Astrocyte of the spinal cord (primary cell): ENCODE results near the gene DNAH7.

Experiments
- DNase-seq: peaks from one replicate; pipeline ENCODE4 v3.0.0; 2011; ENCODE audit warnings: low read depth, low spot score
- H3K4me3 ChIP-seq: 2 replicates; pipeline ENCODE4 v1.5.1; 2011; ENCODE audit warnings: low read depth, mild to moderate bottlenecking, low read length, moderate library complexity
- in situ Hi-C: cut with HindIII; loops from 2 replicates; pipeline ENCODE4 v1.10.0; 2017; ENCODE audit warnings: low sequenced_read_pairs
- TF ChIP-seq, protein P1 (sequence below): IDR thresholded peaks from 2 replicates; pipeline ENCODE4 v1.5.1; 2012; ENCODE audit warnings: low read depth, mild to moderate bottlenecking, low read length, inconsistent platforms

The DNAH7 gene

DNA sequence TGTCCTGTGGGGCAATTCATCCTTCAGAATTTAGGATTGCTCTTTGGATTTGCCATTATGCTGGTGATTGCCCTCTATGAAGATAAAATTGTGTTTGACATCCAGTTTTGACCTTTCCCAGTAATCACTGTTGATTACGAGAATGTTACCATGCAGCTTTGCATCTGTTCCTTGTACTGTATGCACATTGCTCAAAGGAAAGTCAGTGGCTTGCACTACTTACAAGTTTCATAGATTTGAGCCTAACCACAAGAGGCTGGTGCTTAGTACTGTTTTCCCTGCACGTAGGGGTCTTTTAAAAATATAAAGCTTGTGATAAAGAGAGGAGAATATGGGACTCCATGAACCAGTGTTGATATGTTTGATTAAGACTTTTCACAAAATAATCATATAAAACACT lies 333.7 kb downstream of the DNAH7 start:
- no peak for DNase-seq
- in situ Hi-C loops, result no loop called here
- no peak overlapping the region for H3K4me3 ChIP-seq
- TF ChIP-seq, protein P1, sequence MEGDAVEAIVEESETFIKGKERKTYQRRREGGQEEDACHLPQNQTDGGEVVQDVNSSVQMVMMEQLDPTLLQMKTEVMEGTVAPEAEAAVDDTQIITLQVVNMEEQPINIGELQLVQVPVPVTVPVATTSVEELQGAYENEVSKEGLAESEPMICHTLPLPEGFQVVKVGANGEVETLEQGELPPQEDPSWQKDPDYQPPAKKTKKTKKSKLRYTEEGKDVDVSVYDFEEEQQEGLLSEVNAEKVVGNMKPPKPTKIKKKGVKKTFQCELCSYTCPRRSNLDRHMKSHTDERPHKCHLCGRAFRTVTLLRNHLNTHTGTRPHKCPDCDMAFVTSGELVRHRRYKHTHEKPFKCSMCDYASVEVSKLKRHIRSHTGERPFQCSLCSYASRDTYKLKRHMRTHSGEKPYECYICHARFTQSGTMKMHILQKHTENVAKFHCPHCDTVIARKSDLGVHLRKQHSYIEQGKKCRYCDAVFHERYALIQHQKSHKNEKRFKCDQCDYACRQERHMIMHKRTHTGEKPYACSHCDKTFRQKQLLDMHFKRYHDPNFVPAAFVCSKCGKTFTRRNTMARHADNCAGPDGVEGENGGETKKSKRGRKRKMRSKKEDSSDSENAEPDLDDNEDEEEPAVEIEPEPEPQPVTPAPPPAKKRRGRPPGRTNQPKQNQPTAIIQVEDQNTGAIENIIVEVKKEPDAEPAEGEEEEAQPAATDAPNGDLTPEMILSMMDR, result no peak

DNA sequence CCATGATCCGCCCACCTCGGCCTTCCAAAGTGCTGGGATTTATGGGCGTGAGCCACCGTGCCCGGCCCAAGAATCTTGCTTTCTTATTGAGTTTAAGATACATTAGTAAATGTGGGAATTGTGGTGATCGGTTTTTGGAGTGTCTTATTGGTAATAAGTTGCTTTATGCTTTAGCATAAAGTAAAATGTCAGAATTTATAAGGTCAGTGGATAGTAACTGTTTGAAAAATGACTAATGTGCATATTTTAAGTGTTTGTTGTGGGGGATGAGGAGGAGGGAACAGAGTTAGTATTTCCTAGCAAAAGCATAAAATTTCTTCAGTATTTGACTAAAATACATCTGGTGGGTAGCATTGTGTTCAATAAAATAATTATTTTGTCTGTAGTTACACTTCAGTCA lies 334.2 kb downstream of the DNAH7 start:
- TF ChIP-seq, protein P1, result no peak
- in situ Hi-C loops, result no loop called here
- DNase-seq, result no peak
- no peak overlapping the region for H3K4me3 ChIP-seq

DNA sequence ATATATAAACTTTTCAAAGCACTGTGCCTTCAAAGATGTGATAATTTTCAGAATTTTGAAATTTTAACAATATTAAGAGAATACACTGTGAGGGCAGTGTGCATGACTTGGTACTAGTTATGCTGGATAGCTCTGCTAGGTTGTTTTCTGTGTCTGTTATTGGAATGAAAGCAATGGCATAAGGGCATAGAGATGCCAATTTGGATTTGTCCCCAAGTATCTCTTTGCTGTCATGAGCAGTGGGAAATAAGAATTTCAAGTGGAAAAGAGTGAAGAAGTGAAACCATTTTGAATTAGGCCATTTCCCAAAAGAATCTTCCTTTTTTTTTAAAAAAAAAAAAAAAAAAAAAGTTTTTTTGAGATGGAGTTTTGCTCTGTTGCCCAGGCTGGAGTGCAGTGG lies 334.8 kb downstream of the DNAH7 start:
- DNase-seq, result no peak
- no peak overlapping the region for H3K4me3 ChIP-seq
- in situ Hi-C loops, result no loop called here
- TF ChIP-seq, protein P1, result no peak

DNA sequence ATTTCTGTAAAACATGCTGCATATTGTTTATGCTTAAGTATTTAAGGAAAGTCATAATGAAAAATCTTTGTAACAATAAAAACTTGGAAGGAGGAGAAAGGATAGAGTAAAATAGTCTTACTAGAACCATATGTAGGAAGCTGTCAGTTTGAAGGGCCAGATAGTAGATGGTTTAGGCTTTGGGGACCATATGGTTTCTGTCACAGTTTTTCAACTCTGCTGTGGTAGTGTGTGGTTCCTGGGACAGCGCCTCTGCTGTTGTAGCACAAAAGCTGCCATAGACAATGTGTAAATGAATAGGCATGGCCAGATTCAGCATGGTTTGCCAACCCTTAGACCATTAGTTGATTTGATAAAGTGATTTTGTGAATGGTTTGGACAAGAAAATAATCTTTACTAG lies 336.1 kb downstream of the DNAH7 start:
- no peak overlapping the region for H3K4me3 ChIP-seq
- DNase-seq, result no peak
- in situ Hi-C loops, result no loop called here
- TF ChIP-seq, protein P1, result no peak

DNA sequence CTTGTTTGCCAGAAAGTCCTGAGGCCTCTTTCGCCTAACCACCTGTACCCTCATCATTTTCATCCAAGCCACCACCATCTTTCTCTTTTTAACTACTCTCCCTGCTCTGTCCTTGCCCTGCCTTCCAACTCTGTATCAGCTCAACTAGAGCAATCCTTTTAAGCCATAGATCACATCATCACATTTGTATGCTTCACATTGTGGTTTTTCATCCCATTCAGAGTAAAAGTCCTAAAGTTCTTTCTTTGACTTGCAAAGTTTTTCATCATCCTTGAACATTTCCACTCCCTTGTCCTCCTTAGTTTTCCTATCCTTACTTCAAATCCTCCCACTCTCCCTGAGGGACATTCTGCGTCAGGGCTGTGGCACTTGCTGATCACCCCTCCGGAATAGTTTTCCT lies 337.7 kb downstream of the DNAH7 start:
- TF ChIP-seq, protein P1, result no peak
- no peak overlapping the region for H3K4me3 ChIP-seq
- in situ Hi-C loops, result no loop called here
- DNase-seq, result no peak

DNA sequence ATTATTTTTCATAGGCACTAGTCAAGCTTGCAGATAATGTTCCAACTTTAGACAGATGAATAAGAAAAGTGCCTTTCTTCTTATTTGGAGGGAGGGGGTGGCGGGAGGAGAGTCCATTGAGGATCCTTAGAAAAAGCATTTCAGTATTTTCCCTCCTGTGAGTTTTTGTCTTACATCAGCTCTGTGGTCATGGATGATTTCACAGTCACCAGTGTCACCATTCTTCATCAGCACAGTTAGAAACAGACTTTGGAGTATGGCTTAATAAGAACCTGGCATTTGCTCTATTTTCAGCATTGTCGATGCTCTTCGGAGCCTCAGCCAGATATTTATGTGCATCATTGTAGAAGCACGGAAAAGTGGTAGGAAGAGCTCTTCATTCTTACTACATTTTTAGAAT lies 341.5 kb downstream of the DNAH7 start:
- TF ChIP-seq, protein P1, result no peak
- in situ Hi-C loops, result no loop called here
- no peak for DNase-seq
- no peak overlapping the region for H3K4me3 ChIP-seq

DNA sequence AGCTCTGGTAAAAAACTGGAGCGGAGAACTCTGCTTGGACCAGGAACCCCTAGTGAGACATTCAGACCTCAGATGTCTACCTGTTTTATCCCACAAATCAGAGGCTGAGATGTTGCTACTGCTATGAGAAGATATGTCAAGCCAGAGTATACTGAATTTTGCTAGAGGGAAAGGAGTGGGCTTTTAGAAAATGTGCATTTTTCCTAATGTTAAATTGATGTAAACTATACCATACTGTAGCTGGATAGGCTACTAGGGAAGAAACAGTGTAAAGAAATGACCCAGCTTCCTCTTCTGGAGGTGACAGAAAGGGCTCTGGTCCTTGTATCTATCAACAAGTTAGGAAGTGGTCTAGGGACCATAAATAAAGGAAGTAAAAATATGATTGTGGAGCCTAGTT lies 346.6 kb downstream of the DNAH7 start:
- H3K4me3 ChIP-seq, result no peak overlapping the region
- no peak for DNase-seq
- TF ChIP-seq, protein P1, result no peak

More for the DNA sequence above, 346.6 kb downstream of the DNAH7 start:
- in situ Hi-C loops, result no loop called here
